HepG2 (cell line): ENCODE results near the gene ANO10. TPM values are rescaled to one million over a fixed set of nuclear protein-coding genes. Genes with fewer than 3 reads are reported as not detected.

Source experiments
- ATAC-seq: fragments of 200-7000 bp; cut with Tn5 transposase; 3 replicates; pipeline ENCODE4 v1.9.1; 2020; ENCODE audit warnings: mild to moderate bottlenecking, moderate library complexity
- BruUV-seq: library from RNA; stranded (reverse); fragments of 400-500 nt; replicated peaks from 2 replicates; lab custom pipeline; 2021; lab: Mats Ljungman, UMichigan
- CTCF ChIA-PET: fragments of 300-600 bp; formaldehyde crosslinking; extraction: SDS; loops from one replicate; lab custom pipeline; 2021; ENCODE audit warnings: low total read pairs, inconsistent platforms, low intra/inter-chr PET ratio; lab: Yijun Ruan, JAX
- POLR2A ChIA-PET: fragments of 350-600 bp; sonication (Branson Sonifier 250); formaldehyde crosslinking; loops from one replicate; lab custom pipeline; 2020; ENCODE audit warnings: antibody characterized with exemption, inconsistent platforms; lab: Yijun Ruan, JAX
- DNase-seq: peaks from one replicate; pipeline ENCODE4 v3.0.0-alpha.2; 2015; ENCODE audit warnings: low spot score
- FAIRE-seq: peaks from 3 replicates; lab custom pipeline; 2011; peaks lifted over from hg19 to GRCh38; lab: Jason Lieb, UNC
- H2AFZ ChIP-seq: one replicate; pipeline ENCODE4 v1.6.1; 2011; ENCODE audit warnings: low read length, inconsistent platforms
- H3K27ac ChIP-seq: fragments of 300-600 bp; 3 replicates; pipeline ENCODE4 v1.8.0; 2011; ENCODE audit warnings: mixed run types, mild to moderate bottlenecking, mixed read lengths, low read length, inconsistent platforms; ENCODE audit not compliant: insufficient read depth; ENCODE audit errors: extremely low read length
- H3K27me3 ChIP-seq, 2 experiments: fragments of 200-600 bp in 1 of 2; 2 replicates in 1 of 2; 3 replicates in 1 of 2; pipeline versions ENCODE4 v1.6.0 to v1.8.0; 2011; ENCODE audit warnings: low read length in 2 of 2, mild to moderate bottlenecking in 2 of 2, moderate library complexity in 2 of 2, inconsistent platforms in 1 of 2; ENCODE audit not compliant: insufficient read depth in 2 of 2, control insufficient read depth in 1 of 2
- H3K36me3 ChIP-seq, 2 experiments: fragments of 200-600 bp in 1 of 2; replicated peaks in 1 of 2; 2 replicates in 1 of 2; 3 replicates in 1 of 2; pipeline versions ENCODE4 v1.5.1 to v1.8.0; 2011; ENCODE audit warnings: low read length in 2 of 2, inconsistent platforms in 1 of 2; ENCODE audit not compliant: insufficient read depth in 2 of 2, control insufficient read depth in 1 of 2
- H3K4me1 ChIP-seq: 2 replicates; pipeline ENCODE4 v1.5.1; 2012; ENCODE audit warnings: low read length, inconsistent platforms; ENCODE audit not compliant: insufficient read depth
- H3K4me2 ChIP-seq: 2 replicates; pipeline ENCODE4 v1.6.0; 2011; ENCODE audit warnings: low read depth, low read length, inconsistent platforms
- H3K4me3 ChIP-seq, 3 experiments: fragments of 200-600 bp in 1 of 3; sonication (generic), shearing (Covaris generic) in 1 of 3; replicated peaks in 1 of 3; 2 replicates each; pipeline ENCODE4 v1.5.1; 2011 to 2016; ENCODE audit warnings: low read length in 3 of 3, inconsistent platforms in 2 of 3, low read depth in 2 of 3, mild to moderate bottlenecking in 2 of 3, control low read depth in 1 of 3, mixed read lengths in 1 of 3; ENCODE audit not compliant: insufficient read depth in 1 of 3
- H3K79me2 ChIP-seq: one replicate; pipeline ENCODE4 v1.6.1; 2011; ENCODE audit warnings: low read length, inconsistent platforms; ENCODE audit not compliant: insufficient read depth
- H3K9ac ChIP-seq: 2 replicates; pipeline ENCODE4 v1.6.0; 2011; ENCODE audit warnings: mild to moderate bottlenecking, low read depth, low read length, inconsistent platforms; ENCODE audit not compliant: insufficient read depth
- H3K9me3 ChIP-seq: 2 replicates; pipeline ENCODE4 v1.5.1; 2012; ENCODE audit warnings: mild to moderate bottlenecking, low read length
- H4K20me1 ChIP-seq: 2 replicates; pipeline ENCODE4 v1.6.0; 2011; ENCODE audit warnings: inconsistent platforms, mild to moderate bottlenecking, low read length, moderate library complexity; ENCODE audit not compliant: insufficient read depth
- KAT2B ChIP-seq: fragments of 150-350 bp; IDR thresholded peaks from 2 replicates; pipeline ENCODE4 v1.6.1; 2014; ENCODE audit warnings: low read depth, low read length, borderline replicate concordance
- MAZ ChIP-seq, 2 experiments: sonication (generic) in 1 of 2; formaldehyde crosslinking in 1 of 2; IDR thresholded peaks; 2 replicates each; pipeline versions ENCODE4 v1.5.0 to v1.6.1; 2012 to 2020; ENCODE audit warnings: low read depth in 2 of 2, mild to moderate bottlenecking in 2 of 2, borderline replicate concordance in 1 of 2, improper control_type of control experiment in 1 of 2, low read length in 1 of 2, missing genetic modification reagents in 1 of 2, moderate library complexity in 1 of 2
- SIN3A ChIP-seq: IDR thresholded peaks from 2 replicates; pipeline ENCODE4 v1.6.1; 2011; ENCODE audit warnings: low read depth, mild to moderate bottlenecking, control low read depth, low read length, borderline replicate concordance
- SMC3 ChIP-seq: IDR thresholded peaks from 2 replicates; pipeline ENCODE4 v1.6.1; 2011; ENCODE audit warnings: low read length, improper control_type of control experiment
- SOX13 ChIP-seq, 3 experiments: fragments of 450-650 bp in 1 of 3; sonication (generic) in 1 of 3; formaldehyde crosslinking in 1 of 3; IDR thresholded peaks in 2 of 3; conservative IDR thresholded peaks in 1 of 3; 2 replicates each; pipeline versions ENCODE4 v1.5.0 to v1.6.1; 2016 to 2020; ENCODE audit warnings: antibody characterized with exemption in 1 of 3, mild to moderate bottlenecking in 1 of 3, missing compliant biosample characterization in 1 of 3, missing genetic modification reagents in 1 of 3, moderate library complexity in 1 of 3
- ZBTB42 ChIP-seq: sonication (generic); formaldehyde crosslinking; IDR thresholded peaks from 2 replicates; pipeline ENCODE4 v1.5.0; 2020; ENCODE audit warnings: mild to moderate bottlenecking, missing genetic modification reagents
- ZBTB8A ChIP-seq: sonication (generic); formaldehyde crosslinking; IDR thresholded peaks from 2 replicates; pipeline ENCODE4 v1.4.0; 2020; ENCODE audit warnings: mild to moderate bottlenecking, low read depth, missing genetic modification reagents, borderline replicate concordance
- ZFP36 ChIP-seq: fragments of 150-350 bp; IDR thresholded peaks from 2 replicates; pipeline ENCODE4 v1.6.1; 2018; ENCODE audit warnings: borderline replicate concordance, low read length, low read depth; ENCODE audit not compliant: partially characterized antibody
- ZNF20 ChIP-seq: sonication (generic); formaldehyde crosslinking; IDR thresholded peaks from 2 replicates; pipeline ENCODE4 v1.4.0; 2020; ENCODE audit warnings: mild to moderate bottlenecking, moderate library complexity, missing genetic modification reagents
- WGBS: methylation state at CpG from one replicate; pipeline ENCODE4 v1.1.6; 2017; ENCODE audit warnings: low lambda C conversion rate; 5-methylcytosine and 5-hydroxymethylcytosine counted together
- in situ Hi-C: cut with HindIII; loops from 2 replicates; pipeline ENCODE4 v1.10.0; 2017; ENCODE audit warnings: low pct_unique_long_range_greater_than_20kb; ENCODE audit not compliant: extremely low pct_ligation_motif_present
- intact Hi-C: fragments of 100-400 bp; cut with micrococcal nuclease; formaldehyde crosslinking; loops from one replicate; pipeline ENCODE4 v1.10.0; 2022; ENCODE audit not compliant: unreplicated experiment
- polyA plus RNA-seq, 8 experiments: library from polyadenylated mRNA; depleted of rRNA in 3 of 8; stranded (reverse) in 7 of 8; unstranded in 1 of 8; fragments of >200 nt; fragmentation: Illumina TruSeq in 4 of 8; extraction: Trizol in 4 of 8; gene quantifications; 2 replicates each; pipeline versions ENCODE4 v1.2.1 to v1.2.3, GENCODE V29; 2011 to 2016; ENCODE audit warnings: low read depth in 4 of 8, missing spikeins in 1 of 8, mixed read lengths in 1 of 8; ENCODE audit not compliant: insufficient read depth in 1 of 8
- total RNA-seq, 5 experiments: library from RNA; depleted of rRNA; stranded (reverse); fragments of >200 nt; fragmentation: Illumina TruSeq; extraction: Trizol; gene quantifications; 2 replicates each; pipeline ENCODE4 v1.2.3, GENCODE V29; 2016; ENCODE audit warnings: low read depth in 1 of 5
- TF ChIP-seq, protein P1 (sequence below): sonication (generic); formaldehyde crosslinking; IDR thresholded peaks from 2 replicates; pipeline ENCODE4 v1.8.1; 2023; ENCODE audit warnings: mild to moderate bottlenecking, missing genetic modification reagents, borderline replicate concordance
- TF ChIP-seq, protein P2 (sequence below): IDR thresholded peaks from 2 replicates; pipeline ENCODE4 v1.6.1; 2016; ENCODE audit warnings: missing compliant biosample characterization, missing genetic modification reagents, borderline replicate concordance
- TF ChIP-seq, protein P3 (sequence below): sonication (generic); formaldehyde crosslinking; IDR thresholded peaks from 2 replicates; pipeline ENCODE4 v1.4.0; 2020; ENCODE audit warnings: mild to moderate bottlenecking, missing genetic modification reagents

ANO10 gene
- total and polyA plus RNA-seq, 2 of the 13 experiments (the other 11 are each of a cell fraction or from before 2014, with no cell fraction given): 10.4 to 13.1 TPM

DNA sequence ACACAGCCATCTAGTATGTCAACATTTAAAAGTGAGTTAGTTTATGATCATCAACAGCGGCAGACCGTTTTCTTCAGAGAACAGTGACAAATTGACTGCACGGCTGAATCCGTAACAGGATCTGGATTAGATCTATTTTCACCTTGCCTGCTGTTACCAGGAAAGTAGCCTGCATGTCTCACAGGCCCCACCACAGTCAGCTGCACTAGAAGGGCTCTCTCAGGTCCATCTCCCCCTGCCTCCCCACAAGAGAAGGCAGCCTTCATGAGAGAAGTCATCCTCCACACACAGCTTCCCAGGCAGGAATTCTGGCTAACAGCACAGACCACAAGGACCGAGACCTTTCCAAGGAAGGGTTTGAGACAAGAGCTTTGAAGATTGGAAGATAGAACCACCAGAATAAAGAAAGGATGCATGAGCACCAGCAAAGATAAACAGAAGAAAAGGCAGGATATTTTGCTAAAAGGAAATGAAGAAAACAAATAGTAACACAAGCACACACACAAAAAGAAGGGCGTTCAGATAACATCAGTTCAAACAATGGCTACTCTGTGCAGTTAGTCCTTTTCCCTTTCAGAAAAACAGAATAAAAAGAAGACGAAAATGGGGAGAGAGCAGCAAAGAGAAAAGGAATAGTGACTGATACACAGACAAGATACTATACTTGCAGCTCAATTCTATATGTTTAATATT, 208.0 kb downstream of the ANO10 start:
- Histone ChIP-seq H3K27me3 (no peaks in the 10 kb centered on the region), H3K4me2 (peak overlapping the region; percentile 41; the same call in 1 of the 2 replicates), H3K9me3 (no peaks in the 10 kb centered on the region), H3K79me2 (no peaks in the 10 kb centered on the region), H3K4me1 (peaks cover 27% of the 10 kb centered on the region), H4K20me1 (no peaks in the 10 kb centered on the region), H3K27ac (no peak overlapping the region), H3K36me3 (no peaks in the 10 kb centered on the region), H3K4me3 (peak overlapping the region in 1 of 3 experiments; percentile 12; a peak in 1 of 6 replicates), H3K9ac (no peak overlapping the region), H2AFZ (no peak overlapping the region)
- POLR2A ChIA-PET: no interaction called here
- in situ Hi-C loops: no loop called here
- DNase-seq (peak; percentile 25), FAIRE-seq (no peak), ATAC-seq (peak; percentile 73)
- CTCF ChIA-PET: no interaction called here
- no TSS peak for BruUV-seq
- TF ChIP-seq ZBTB8A (CRISPR knock-in tag) (no peak), SOX13 (IDR thresholded peaks at IDR 0.05) (no peak), SOX13 (CRISPR knock-in tag; conservative IDR thresholded peaks at IDR 0.05 in 1 of 2, IDR thresholded peaks at IDR 0.05 in 1 of 2) (peak in 1 of 2 experiments; percentile 48; a peak in 1 of 4 replicates), MAZ (IDR thresholded peaks at IDR 0.05; ENCODE audit: borderline replicate concordance, low read depth, low read length) (no peak), MAZ (CRISPR knock-in tag; IDR thresholded peaks at IDR 0.05; ENCODE audit: low read depth) (no peak)
- intact Hi-C loops: no loop called here
- 62% methylated on average over 7 of the region's 7 CpGs for WGBS

DNA sequence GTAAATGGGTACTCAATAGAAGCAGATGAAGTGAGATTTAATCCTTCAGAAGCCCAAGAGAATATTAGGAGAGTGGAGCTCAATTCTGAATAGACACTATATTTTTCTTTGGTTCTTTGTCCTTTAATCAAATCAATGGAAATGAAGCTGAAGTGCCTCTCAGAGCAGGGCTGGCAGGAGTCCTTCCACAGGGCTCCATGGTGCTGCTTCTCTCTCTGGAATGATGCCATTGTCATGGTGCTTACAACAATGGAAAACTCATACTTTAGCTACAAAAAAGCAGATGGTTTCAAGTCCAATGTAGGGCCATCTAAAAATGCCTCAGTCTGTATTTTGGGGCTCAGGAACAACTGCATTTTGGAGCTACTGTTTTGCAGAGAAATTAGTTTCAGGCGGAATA, 210.4 kb downstream of the ANO10 start:
- no peak for DNase-seq
- Histone ChIP-seq H3K36me3 (no peaks in the 10 kb centered on the region), H3K4me1 (peaks cover 18% of the 10 kb centered on the region), H3K9me3 (no peaks in the 10 kb centered on the region), H3K4me2 (no peak overlapping the region), H3K4me3 (no peak overlapping the region), H3K79me2 (no peaks in the 10 kb centered on the region), H4K20me1 (no peaks in the 10 kb centered on the region), H3K27ac (no peak overlapping the region), H3K27me3 (no peaks in the 10 kb centered on the region), H2AFZ (no peak overlapping the region), H3K9ac (no peak overlapping the region)
- in situ Hi-C loops: no loop called here
- ATAC-seq: no peak
- no TSS peak for BruUV-seq
- ChIA-PET CTCF (no interaction called here), POLR2A (no interaction called here)
- TF ChIP-seq SIN3A: no peak
- no peak for TF ChIP-seq ZFP36
- no peak for TF ChIP-seq ZBTB42 (CRISPR knock-in tag)
- no peak for TF ChIP-seq SMC3
- no peak for TF ChIP-seq ZNF20 (CRISPR knock-in tag)
- no peak for TF ChIP-seq KAT2B
- TF ChIP-seq, protein P1, sequence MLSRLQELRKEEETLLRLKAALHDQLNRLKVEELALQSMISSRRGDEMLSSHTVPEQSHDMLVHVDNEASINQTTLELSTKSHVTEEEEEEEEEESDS (CRISPR knock-in tag): no peak
- TF ChIP-seq, protein P2, sequence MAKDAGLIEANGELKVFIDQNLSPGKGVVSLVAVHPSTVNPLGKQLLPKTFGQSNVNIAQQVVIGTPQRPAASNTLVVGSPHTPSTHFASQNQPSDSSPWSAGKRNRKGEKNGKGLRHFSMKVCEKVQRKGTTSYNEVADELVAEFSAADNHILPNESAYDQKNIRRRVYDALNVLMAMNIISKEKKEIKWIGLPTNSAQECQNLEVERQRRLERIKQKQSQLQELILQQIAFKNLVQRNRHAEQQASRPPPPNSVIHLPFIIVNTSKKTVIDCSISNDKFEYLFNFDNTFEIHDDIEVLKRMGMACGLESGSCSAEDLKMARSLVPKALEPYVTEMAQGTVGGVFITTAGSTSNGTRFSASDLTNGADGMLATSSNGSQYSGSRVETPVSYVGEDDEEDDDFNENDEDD (CRISPR knock-in tag): no peak
- TF ChIP-seq, protein P3, sequence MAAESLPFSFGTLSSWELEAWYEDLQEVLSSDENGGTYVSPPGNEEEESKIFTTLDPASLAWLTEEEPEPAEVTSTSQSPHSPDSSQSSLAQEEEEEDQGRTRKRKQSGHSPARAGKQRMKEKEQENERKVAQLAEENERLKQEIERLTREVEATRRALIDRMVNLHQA (CRISPR knock-in tag): no peak
- FAIRE-seq: no peak
- 88% methylated on average over 1 of the region's 1 CpG for WGBS
- intact Hi-C loops: no loop called here
